SK-N-MC (cell line): ENCODE measurements around the gene LSAMP.

Source experiments
- EZH2 ChIP-seq: fragments of 200-600 bp; sonication (generic); IDR thresholded peaks from one replicate; pipeline ENCODE4 v1.6.1; 2017; ENCODE audit warnings: antibody characterized with exemption
- FOXP2 ChIP-seq: optimal IDR thresholded peaks from 2 replicates; pipeline ENCODE3; 2011; ENCODE audit warnings: mild to moderate bottlenecking, moderate library complexity; ENCODE audit not compliant: insufficient read depth; ENCODE audit errors: extremely low read length, control extremely low read depth
- POLR2AphosphoS5 ChIP-seq: IDR thresholded peaks from 2 replicates; pipeline ENCODE4 v1.6.1; 2012; ENCODE audit warnings: mild to moderate bottlenecking, low read depth, low read length, borderline replicate concordance

- TF ChIP-seq POLR2AphosphoS5 (no peak), EZH2 (no peak), FOXP2 (no peak)
Measured at GRCh38 chr3:116469546-116469945, 24.3 kb upstream of the LSAMP start.
